Measurements from ENCODE around the gene C4orf36. TPM values are rescaled to one million over a fixed set of nuclear protein-coding genes. Genes with fewer than 3 reads are reported as not detected.

The C4orf36 gene
- total RNA-seq, 1 experiment from 2014 or later, result 5.3 TPM

- intact Hi-C loops (cut with micrococcal nuclease; ENCODE audit: unreplicated experiment), result loop anchor here (2.0 to 5.0 kb wide), 3 partner anchors 86 to 316 kb away; no protein-coding TSS in a partner anchor
- Histone ChIP-seq H3K27me3 (replicated peaks; ENCODE audit: insufficient read depth, low read depth, low read length, poor library complexity) (no peaks in the 10 kb centered on the region), H3K4me1 (ENCODE audit: insufficient read depth, low read length, poor library complexity, severe bottlenecking) (peaks cover 13% of the 10 kb centered on the region), H3K9me3 (ENCODE audit: low read depth, low read length, poor library complexity, severe bottlenecking) (no peaks in the 10 kb centered on the region), H3K27ac (ENCODE audit: low read depth, low read length, poor library complexity, severe bottlenecking) (no peak overlapping the region), H3K4me3 (ENCODE audit: low read depth, low read length, poor library complexity, severe bottlenecking) (no peak overlapping the region), H3K36me3 (ENCODE audit: insufficient read depth, low read length, poor library complexity, severe bottlenecking) (no peaks in the 10 kb centered on the region)
- ChIA-PET CTCF (interaction anchor here (0.6 to 1.7 kb wide), 6 partner anchors 10 to 228 kb away, joined by 3 to 18 read pairs (median 4); partner anchors contain the start of gene AFF1), POLR2A (ENCODE audit: low non-redundant PET) (no interaction called here)
- no peak for DNase-seq (ENCODE audit: low spot score)
- no TSS peak for BruUV-seq (replicated peaks)
- no peak for TF ChIP-seq CTCF (conservative IDR thresholded peaks at IDR 0.05; ENCODE audit: low read depth, low read length)
- no peak for TF ChIP-seq EZH2 (IDR thresholded peaks at IDR 0.05; ENCODE audit: borderline replicate concordance, low read depth, low read length, poor library complexity, severe bottlenecking)
Measured at GRCh38 chr4:86921608-86922252, 29.5 kb upstream of the C4orf36 start.

- no peaks in the 10 kb centered on the region for H3K27me3 ChIP-seq (replicated peaks; ENCODE audit: insufficient read depth, low read depth, low read length, poor library complexity)
Measured at GRCh38 chr4:86919561-86920223, 27.5 kb upstream of the C4orf36 start.

GRCh38 chr4:86918539-86919072, 26.4 kb upstream of the C4orf36 start:
- intact Hi-C loops (cut with micrococcal nuclease; ENCODE audit: unreplicated experiment), result no loop called here
- ChIA-PET CTCF (no interaction called here), POLR2A (ENCODE audit: low non-redundant PET) (no interaction called here)
- Histone ChIP-seq H3K9me3 (ENCODE audit: low read depth, low read length, poor library complexity, severe bottlenecking) (no peaks in the 10 kb centered on the region), H3K36me3 (ENCODE audit: insufficient read depth, low read length, poor library complexity, severe bottlenecking) (no peaks in the 10 kb centered on the region), H3K4me1 (ENCODE audit: insufficient read depth, low read length, poor library complexity, severe bottlenecking) (peaks cover 4% of the 10 kb centered on the region), H3K4me3 (ENCODE audit: low read depth, low read length, poor library complexity, severe bottlenecking) (no peak overlapping the region), H3K27me3 (replicated peaks; ENCODE audit: insufficient read depth, low read depth, low read length, poor library complexity) (no peaks in the 10 kb centered on the region), H3K27ac (ENCODE audit: low read depth, low read length, poor library complexity, severe bottlenecking) (no peak overlapping the region)
- no peak for DNase-seq (ENCODE audit: low spot score)
- TF ChIP-seq EZH2 (IDR thresholded peaks at IDR 0.05; ENCODE audit: borderline replicate concordance, low read depth, low read length, poor library complexity, severe bottlenecking) (no peak), CTCF (conservative IDR thresholded peaks at IDR 0.05; ENCODE audit: low read depth, low read length) (no peak)
- no TSS peak for BruUV-seq (replicated peaks)

More at GRCh38 chr4:86919561-86920223, 27.5 kb upstream of the C4orf36 start:
- no peaks in the 10 kb centered on the region for H3K36me3 ChIP-seq (ENCODE audit: insufficient read depth, low read length, poor library complexity, severe bottlenecking)
- intact Hi-C loops (cut with micrococcal nuclease; ENCODE audit: unreplicated experiment), result loop anchor here (5.0 kb wide), 2 partner anchors 88 to 318 kb away; no protein-coding TSS in a partner anchor
- no peak overlapping the region for H3K4me3 ChIP-seq (ENCODE audit: low read depth, low read length, poor library complexity, severe bottlenecking)
- BruUV-seq (replicated peaks), result no TSS peak
- no peak for TF ChIP-seq CTCF (conservative IDR thresholded peaks at IDR 0.05; ENCODE audit: low read depth, low read length)
- DNase-seq (ENCODE audit: low spot score), result no peak
- no peaks in the 10 kb centered on the region for H3K9me3 ChIP-seq (ENCODE audit: low read depth, low read length, poor library complexity, severe bottlenecking)
- H3K4me1 ChIP-seq (ENCODE audit: insufficient read depth, low read length, poor library complexity, severe bottlenecking), result peaks cover 8% of the 10 kb centered on the region
- ChIA-PET POLR2A (ENCODE audit: low non-redundant PET) (no interaction called here), CTCF (interaction anchor here (0.7 kb wide), 1 partner anchor 327 kb away, joined by 5 read pairs; no protein-coding TSS in a partner anchor)
- H3K27ac ChIP-seq (ENCODE audit: low read depth, low read length, poor library complexity, severe bottlenecking), result no peak overlapping the region
